8988T (cell line): ENCODE results near the gene PDE11A.
A peak's percentile ranks its signal among the peaks of the same experiment; 100 is the strongest.
"Not testable (repeated sequence)": the region's sequence is repeated elsewhere in the genome, so short reads cannot be mapped to it uniquely, and the experiment has no call there.

ENCODE experiments used
- DNase-seq: peaks from one replicate; pipeline ENCODE4 v3.0.0; 2011

The PDE11A gene

DNA sequence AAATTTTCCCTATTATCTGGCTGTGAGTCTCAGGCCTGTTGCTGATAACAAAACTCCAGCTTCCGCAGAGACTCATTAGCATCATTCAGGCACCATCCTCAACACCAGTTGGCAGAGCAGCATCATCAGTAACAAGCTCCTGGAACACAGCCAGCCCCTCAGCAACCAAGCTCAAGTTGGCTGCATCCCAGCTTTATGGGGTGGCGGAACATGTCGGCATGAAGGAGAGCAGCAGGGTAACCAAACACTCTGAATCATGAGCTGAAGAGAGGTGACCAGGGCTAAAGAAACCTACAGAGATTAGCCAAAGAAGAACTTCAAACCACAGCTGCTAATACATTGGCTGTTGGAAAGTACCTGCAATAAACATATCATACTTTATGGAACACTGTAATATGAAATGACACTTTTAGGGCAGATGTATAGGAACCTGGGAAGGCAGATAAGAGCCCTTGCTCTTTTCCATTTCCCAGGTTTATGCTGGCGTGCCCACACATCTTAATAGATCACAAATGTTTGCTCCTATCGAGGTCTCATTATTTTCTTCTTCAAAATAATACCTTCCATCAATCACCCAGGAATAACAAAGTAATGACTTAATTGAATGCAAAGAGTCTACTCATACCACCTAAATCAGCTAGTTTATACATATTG, 63.8 kb downstream of the PDE11A start:
- no peak for DNase-seq

- no peak for DNase-seq
Observed at GRCh38 chr2:178006710-178007109, 65.9 kb downstream of the PDE11A start.

DNA sequence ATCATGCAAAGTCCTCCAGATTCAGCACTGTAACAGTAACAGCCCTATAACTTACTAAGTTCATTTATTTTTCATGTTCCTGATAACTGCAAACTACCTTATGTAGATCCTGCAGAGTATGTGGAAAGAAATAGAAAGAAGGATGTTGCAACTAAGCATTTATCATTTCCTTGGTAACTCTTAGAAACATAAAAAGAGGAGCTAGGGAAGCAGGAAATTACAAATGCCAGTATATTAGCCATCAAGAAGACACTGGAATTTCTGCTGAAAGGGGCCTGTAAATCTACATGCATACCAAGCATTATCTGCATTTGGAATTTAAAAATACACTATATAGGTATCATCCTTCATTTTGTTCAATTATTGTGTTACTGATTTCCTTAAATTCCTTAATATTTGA, 66.8 kb downstream of the PDE11A start:
- DNase-seq, result no peak

DNA sequence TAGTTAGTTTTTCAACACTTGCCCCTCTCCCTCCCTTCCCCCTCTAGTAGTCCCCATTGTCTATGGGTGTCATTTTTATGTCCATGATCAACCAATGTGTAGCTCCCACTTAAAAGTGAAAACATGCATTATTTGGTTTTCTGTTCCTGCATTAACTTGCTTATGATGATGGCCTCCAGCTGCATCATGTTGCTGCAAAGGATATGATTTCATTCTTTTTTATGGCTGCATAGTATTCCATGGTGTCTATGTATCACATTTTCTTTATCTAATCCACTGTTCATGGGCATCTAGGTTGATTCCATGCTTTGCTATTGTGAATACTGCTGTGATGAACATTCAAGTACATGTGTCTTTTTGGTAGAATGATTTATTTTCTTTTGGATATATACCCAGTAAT, 70.5 kb downstream of the PDE11A start:
- no peak for DNase-seq

- no peak for DNase-seq
Observed at GRCh38 chr2:177998996-177999395, 73.6 kb downstream of the PDE11A start.

DNA sequence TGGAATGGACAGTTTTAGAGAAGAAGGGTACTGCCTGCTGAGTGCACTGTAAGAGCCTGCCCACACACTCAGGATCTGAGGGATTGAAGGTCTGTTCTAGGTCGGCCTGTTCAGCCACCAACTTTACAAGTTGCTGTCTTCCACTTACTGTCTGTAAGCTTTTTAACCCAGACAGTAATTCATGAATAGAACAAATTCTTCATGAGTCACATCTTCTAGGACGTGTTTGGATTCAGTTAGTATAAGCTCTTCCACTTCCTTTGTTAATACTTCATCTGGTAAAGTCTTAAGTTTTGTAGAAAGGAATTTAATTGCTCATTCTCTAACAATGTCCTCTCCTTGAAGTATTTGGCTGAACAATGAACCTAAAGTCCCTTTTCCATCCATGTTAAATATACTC, 74.6 kb downstream of the PDE11A start:
- no peak for DNase-seq

DNA sequence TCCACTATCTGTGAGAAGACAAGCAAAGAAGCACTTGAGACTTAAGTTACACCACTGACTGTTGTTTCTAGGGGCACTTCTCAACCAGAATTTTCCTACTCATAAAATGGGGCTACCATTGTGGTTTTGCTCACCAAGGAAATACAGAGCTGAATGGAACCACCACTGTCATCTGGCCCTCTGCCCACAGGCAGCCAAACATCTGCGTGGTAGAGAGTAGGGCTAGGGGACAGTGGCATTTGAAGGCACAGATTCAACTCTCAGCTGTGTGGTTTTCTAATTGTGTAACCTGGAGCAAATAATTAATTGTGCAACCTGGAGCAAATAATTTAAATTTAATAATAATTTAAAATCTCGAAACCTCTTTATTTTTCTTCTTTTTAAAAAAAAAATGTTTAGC, 79.6 kb downstream of the PDE11A start:
- DNase-seq, result no peak

GRCh38 chr2:177989029-177989885, 83.3 kb downstream of the PDE11A start:
- no peak for DNase-seq

GRCh38 chr2:177984749-177985148, 87.8 kb downstream of the PDE11A start:
- no peak for DNase-seq

DNA sequence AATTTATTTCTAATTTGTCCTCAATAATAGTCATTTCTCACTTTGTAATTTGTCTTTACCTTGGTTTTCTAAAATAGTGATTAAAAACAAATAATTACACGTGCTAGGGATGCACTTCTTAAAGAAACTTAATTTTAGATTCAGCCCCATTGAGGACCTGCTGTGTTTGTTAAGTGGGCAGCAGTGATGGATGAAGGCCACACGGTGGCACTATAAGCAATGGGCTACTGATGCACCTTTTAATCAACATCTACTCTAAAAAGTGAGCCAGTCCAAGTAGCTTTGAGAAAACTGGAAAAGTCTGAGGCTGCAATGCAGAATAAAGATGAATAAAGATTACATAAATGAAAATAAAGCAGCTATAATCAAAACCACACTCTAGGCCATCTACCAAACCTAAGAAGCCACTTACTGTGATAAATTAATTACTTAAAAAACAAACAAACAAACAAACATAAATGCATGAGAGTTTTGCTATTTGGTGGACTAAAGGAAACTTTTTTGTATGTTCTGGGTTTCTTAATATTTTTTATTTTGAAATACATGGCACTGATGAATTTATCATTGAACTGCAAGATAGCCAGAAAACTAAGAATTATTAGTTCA, 89.3 kb downstream of the PDE11A start:
- peak; percentile 24 for DNase-seq

GRCh38 chr2:177972782-177973181, 99.8 kb downstream of the PDE11A start:
- no peak for DNase-seq

DNA sequence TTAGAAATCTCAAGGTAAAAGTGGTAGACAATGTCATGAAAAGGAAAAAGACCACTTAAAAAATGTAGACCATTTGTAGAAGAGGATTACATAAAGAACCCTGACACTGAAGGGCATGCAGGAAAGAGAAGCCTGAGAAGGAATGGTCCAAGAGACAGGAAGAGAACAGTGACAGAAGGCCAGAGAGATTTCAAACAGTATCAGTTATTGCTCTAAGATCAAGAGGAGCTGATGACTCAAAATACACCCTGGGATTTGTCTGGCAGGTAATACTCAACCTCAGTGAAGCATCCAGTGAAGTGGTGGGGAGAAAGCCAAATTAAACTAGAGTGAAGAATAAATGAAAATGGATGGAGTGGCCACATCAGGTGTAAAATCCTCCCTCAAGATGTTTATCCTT, 100.5 kb downstream of the PDE11A start:
- DNase-seq, result no peak

- DNase-seq, result no peak
Observed at GRCh38 chr2:177970670-177971454, 101.7 kb downstream of the PDE11A start.

GRCh38 chr2:177964892-177965291, 107.7 kb downstream of the PDE11A start:
- DNase-seq, result no peak

DNA sequence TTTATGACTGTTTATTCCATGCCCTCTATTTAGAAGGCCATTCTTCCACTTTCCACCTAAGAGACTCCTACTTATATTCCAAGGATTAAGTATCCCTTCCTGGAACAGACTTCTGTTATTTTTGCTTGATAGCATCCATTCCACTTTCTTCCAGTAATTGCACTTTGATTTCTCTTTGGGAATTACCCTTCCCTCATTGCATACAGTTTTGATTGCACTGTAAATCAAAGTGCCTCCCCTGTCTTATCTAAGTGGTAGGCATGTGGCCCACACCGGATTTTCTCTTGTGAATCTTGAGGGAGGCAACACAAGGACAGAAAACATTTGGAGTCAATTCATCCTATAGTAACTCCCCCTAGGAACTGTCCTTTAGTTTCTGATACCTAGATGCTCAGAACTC, 120.4 kb downstream of the PDE11A start:
- DNase-seq, result no peak

DNA sequence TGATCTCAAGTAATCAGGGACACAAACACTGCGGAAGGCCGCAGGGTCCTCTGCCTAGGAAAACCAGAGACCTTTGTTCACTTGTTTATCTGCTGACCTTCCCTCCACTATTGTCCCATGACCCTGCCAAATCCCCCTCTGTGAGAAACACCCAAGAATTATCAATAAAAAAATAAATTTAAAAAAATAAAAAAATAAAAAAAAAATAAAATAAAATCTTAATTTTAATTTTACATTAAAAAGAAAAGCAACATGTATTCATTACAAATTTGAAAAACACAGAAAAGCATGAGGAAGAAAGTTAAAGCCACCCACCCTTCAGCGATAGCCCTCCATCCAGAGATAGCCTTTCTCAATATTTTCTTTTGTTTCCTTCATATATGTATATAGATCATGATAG, 125.0 kb downstream of the PDE11A start:
- not testable (repeated sequence) for DNase-seq

DNA sequence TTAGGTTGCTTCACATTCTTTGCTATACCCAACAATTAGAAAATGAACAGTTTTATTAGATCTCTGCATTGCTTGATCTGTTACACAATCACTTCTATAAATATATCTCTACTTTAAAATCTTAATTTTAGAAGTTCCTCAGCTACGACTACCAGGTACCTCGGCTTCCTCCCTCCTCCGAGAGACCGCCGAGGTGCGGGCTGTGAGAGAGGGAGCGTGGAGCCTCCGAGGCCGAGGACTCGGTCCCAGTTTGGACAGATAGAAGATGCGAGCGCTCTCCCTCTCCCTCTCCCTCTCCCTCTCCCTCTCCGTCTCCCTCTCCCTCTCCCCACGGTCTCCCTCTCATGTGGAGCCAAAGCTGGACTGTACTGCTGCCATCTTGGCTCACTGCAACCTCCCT, 128.0 kb downstream of the PDE11A start:
- not testable (repeated sequence) for DNase-seq

DNA sequence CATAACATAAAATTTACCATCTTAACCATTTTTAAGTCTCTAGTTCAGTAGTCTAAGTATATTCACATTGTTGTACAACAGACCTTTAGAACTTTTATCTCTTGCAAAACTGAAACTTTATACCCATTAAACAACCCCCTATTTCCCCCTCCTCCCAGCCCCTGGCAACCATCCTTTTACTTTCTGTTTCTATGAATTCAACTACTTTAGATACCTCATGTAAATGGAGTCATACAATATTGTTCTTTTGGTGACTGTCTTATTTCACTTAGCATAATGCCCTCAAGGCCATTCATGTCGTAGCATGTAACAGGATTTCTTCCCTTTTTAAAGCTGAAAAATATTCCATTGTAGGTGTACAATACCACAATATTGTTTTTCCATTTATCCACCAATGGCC, 129.8 kb downstream of the PDE11A start:
- no peak for DNase-seq

- DNase-seq, result no peak
Observed at GRCh38 chr2:177939211-177939610, 133.4 kb downstream of the PDE11A start.

GRCh38 chr2:177930916-177931315, 141.7 kb downstream of the PDE11A start:
- no peak for DNase-seq

- no peak for DNase-seq
Observed at GRCh38 chr2:177929662-177930522, 142.7 kb downstream of the PDE11A start.

DNA sequence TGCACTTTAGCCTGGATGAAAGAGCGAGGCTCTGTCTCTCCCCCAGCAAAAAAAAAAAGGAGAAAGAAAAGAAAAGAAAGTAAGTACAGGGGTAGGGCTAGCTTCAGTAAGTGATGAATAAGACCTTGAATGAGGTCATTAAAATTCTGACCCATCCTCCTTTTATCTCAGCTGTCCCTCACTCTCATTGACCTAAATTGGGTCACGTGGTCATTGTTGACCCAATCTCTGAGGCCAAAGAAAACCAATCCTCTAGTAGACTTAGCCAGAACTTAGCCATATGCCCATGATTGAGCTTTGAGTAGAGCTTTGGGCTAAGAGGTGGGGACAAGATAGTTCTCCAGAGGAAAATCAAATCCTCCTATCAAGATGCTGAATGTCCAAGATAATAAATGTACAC, 149.3 kb downstream of the PDE11A start:
- DNase-seq, result no peak
